Left lung (tissue), 10 donors: ENCODE data around the gene ZNF484. TPM values are rescaled to one million over a fixed set of nuclear protein-coding genes. Genes with fewer than 3 reads are reported as not detected.
A peak's percentile ranks its signal among the peaks of the same experiment; 100 is the strongest.
"Not testable (repeated sequence)": the region's sequence is repeated elsewhere in the genome, so short reads cannot be mapped to it uniquely, and the experiment has no call there.

Source experiments
- ATAC-seq: fragments of 200-7000 bp; cut with Tn5 transposase; one replicate; pipeline ENCODE4 v1.9.1; 2020; ENCODE audit warnings: moderate library complexity
- DNase-seq, 4 donors: peaks; one replicate each; pipeline ENCODE4 v3.0.0-alpha.2; 2013 to 2020
- H3K27ac ChIP-seq, 2 donors: fragments of 200-600 bp; sonication (generic) in 1 of 2; one replicate each; pipeline versions ENCODE4 v1.5.0 to v1.8.0; 2020 to 2021
- H3K27me3 ChIP-seq, 2 donors: fragments of 200-600 bp; sonication (generic) in 1 of 2; one replicate each; pipeline versions ENCODE4 v1.5.0 to v1.8.0; 2020 to 2021
- H3K36me3 ChIP-seq, 2 donors: fragments of 200-600 bp; sonication (generic) in 1 of 2; one replicate each; pipeline versions ENCODE4 v1.5.0 to v1.8.0; 2020 to 2021
- H3K4me1 ChIP-seq, 2 donors: fragments of 200-600 bp; one replicate each; pipeline ENCODE4 v1.8.0; 2021
- H3K4me3 ChIP-seq, 2 donors: fragments of 200-600 bp; sonication (generic) in 1 of 2; one replicate each; pipeline versions ENCODE4 v1.5.0 to v1.8.0; 2020 to 2021; ENCODE audit warnings: mild to moderate bottlenecking in 1 of 2
- H3K9me3 ChIP-seq, 2 donors: fragments of 200-600 bp; sonication (generic) in 1 of 2; one replicate each; pipeline versions ENCODE4 v1.5.0 to v1.8.0; 2020 to 2021
- intact Hi-C, 2 donors: fragments of 100-400 bp; cut with DNase I; formaldehyde crosslinking; loops; one replicate each; pipeline versions ENCODE4 v1.11.2 to v1.14.2; 2022
- polyA plus RNA-seq, 6 donors: library from polyadenylated mRNA; unstranded; fragments of 120-200 nt; gene quantifications; one replicate each; pipeline ENCODE4 v1.2.1, GENCODE V29; 2013; ENCODE audit not compliant: insufficient read length in 6 of 6
- total RNA-seq, 2 donors: library from RNA; stranded (reverse); fragmentation: NEBNext Ultra II Directional; extraction: Animal tissue kit (Norgen Biotek cat#: 25700); gene quantifications; one replicate each; pipeline ENCODE4 v1.2.1, GENCODE V29; 2021
- TF ChIP-seq, protein P1 (sequence below), 2 donors: fragments of 200-600 bp; sonication (generic) in 1 of 2; IDR thresholded peaks; one replicate each; pipeline versions ENCODE4 v1.5.0 to v1.8.0; 2021; ENCODE audit warnings: antibody characterized with exemption in 2 of 2
- donor health status: DM: no; HTN: yes; CAD: no.
- donor health status: DM: no; HTN: no; CAD: no.

Gene ZNF484
- total and polyA plus RNA-seq, 8 donors: 8.4 to 13.2 (median 11.6) TPM

DNA sequence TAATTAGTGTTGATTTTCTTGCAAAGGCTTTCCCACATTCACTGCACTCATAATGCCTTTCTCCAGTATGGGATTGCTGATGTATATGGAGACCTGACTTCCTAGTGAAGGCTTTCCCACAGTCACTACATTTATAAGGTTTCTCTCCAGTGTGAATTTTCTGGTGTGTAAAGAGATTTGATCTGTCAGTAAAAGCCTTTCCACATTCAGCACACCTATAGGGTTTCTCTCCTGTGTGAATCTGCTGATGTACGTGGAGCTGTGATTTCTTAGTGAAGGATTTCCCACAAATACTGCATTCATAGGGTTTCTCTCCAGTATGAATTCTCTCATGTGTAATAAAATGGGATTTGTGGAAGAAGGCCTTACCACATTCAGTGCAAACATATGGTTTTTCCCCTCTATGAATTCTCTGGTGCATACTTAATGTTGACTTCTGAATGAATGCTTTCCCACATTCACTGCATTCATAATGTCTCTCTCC lies 31.1 kb downstream of the ZNF484 start:
- Histone ChIP-seq H3K9me3 (peaks cover 5 to 89% of the 10 kb centered on the region in 2 donors), H3K4me3 (no peak overlapping the region), H3K27ac (no peak overlapping the region), H3K27me3 (no peaks in the 10 kb centered on the region), H3K4me1 (no peaks in the 10 kb centered on the region), H3K36me3 (peaks cover 3 to 67% of the 10 kb centered on the region in 2 donors)
- no peak for DNase-seq
- TF ChIP-seq, protein P1, sequence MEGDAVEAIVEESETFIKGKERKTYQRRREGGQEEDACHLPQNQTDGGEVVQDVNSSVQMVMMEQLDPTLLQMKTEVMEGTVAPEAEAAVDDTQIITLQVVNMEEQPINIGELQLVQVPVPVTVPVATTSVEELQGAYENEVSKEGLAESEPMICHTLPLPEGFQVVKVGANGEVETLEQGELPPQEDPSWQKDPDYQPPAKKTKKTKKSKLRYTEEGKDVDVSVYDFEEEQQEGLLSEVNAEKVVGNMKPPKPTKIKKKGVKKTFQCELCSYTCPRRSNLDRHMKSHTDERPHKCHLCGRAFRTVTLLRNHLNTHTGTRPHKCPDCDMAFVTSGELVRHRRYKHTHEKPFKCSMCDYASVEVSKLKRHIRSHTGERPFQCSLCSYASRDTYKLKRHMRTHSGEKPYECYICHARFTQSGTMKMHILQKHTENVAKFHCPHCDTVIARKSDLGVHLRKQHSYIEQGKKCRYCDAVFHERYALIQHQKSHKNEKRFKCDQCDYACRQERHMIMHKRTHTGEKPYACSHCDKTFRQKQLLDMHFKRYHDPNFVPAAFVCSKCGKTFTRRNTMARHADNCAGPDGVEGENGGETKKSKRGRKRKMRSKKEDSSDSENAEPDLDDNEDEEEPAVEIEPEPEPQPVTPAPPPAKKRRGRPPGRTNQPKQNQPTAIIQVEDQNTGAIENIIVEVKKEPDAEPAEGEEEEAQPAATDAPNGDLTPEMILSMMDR (IDR thresholded peaks at IDR 0.05): no peak
- ATAC-seq: no peak
- intact Hi-C loops: no loop called here

DNA sequence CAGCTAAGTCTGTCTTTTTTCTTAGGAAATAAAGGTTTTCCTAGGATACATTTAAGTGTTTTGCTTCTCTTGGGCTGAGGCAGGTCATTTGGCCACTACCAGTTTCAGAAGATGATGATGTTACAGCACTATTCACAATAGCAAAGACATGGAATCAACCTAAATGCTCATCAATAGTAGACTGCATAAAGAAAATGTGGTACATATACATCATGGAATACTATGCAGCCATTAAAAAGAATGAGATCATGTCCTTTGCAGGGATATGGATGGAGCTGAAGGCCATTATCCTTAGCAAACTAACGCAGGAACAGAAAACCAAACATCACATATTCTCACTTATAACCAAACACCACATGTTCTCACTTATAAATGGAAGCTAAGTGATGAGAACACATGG lies 39.4 kb downstream of the ZNF484 start:
- H3K27me3 ChIP-seq, intact Hi-C loops, H3K4me1 ChIP-seq, ATAC-seq, H3K36me3 ChIP-seq, H3K27ac ChIP-seq, H3K4me3 ChIP-seq, DNase-seq: not testable (repeated sequence)
- H3K9me3 ChIP-seq: peaks cover 0 to 94% of the 10 kb centered on the region in 2 donors

DNA sequence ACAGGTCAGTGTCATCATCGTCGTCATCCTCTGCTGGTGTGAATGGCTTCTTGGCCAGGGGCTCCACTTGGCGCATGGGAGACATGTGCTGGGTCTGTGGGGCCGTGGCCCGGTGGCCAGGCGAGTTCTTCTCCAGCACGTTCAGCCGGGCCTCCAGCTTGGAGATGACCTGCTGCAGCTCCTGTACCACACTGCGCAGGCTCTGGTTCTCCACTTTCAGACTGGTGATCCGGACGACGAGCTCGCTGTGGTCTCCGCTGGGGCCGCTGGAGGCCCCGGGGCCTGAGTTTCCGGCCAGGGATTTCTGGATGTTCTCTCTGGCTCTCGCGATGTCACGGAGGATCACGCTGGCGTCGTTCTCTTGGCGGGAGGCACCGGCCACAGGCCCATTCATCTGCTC lies 40.6 kb downstream of the ZNF484 start:
- no peaks in the 10 kb centered on the region for H3K27me3 ChIP-seq
- intact Hi-C loops: no loop called here
- H3K9me3 ChIP-seq: peaks cover 0 to 90% of the 10 kb centered on the region in 2 donors
- ATAC-seq: no peak
- H3K27ac ChIP-seq: no peak overlapping the region
- no peaks in the 10 kb centered on the region for H3K36me3 ChIP-seq
- TF ChIP-seq, protein P1 (IDR thresholded peaks at IDR 0.05): no peak
- no peaks in the 10 kb centered on the region for H3K4me1 ChIP-seq
- peak in 1 of 4 donors; percentile 49 for DNase-seq
- no peak overlapping the region for H3K4me3 ChIP-seq

DNA sequence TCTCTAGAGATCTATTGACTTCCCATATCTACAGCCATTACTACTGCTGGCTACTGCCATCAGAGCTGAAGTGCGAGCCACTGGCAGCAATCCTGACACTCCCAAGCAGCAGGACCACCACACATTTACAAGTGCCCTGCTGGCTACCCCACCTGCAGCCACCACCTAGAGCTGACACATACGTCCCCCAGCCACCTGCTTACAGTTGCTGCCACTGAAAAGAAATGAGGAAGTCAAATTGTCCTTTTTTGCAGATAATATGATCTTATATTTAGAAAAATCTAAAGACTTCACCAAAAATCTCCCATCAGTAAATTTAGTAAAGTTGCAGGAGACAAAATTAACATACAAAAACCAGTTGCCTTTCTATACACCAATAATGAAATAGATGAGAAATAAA lies 48.4 kb downstream of the ZNF484 start:
- TF ChIP-seq, protein P1 (IDR thresholded peaks at IDR 0.05): no peak
- Histone ChIP-seq H3K27me3 (no peaks in the 10 kb centered on the region), H3K27ac (no peak overlapping the region), H3K36me3 (no peaks in the 10 kb centered on the region), H3K4me3 (no peak overlapping the region), H3K9me3 (peaks cover 0 to 18% of the 10 kb centered on the region in 2 donors), H3K4me1 (no peaks in the 10 kb centered on the region)
- DNase-seq (no peak), ATAC-seq (no peak)
- intact Hi-C loops: no loop called here

DNA sequence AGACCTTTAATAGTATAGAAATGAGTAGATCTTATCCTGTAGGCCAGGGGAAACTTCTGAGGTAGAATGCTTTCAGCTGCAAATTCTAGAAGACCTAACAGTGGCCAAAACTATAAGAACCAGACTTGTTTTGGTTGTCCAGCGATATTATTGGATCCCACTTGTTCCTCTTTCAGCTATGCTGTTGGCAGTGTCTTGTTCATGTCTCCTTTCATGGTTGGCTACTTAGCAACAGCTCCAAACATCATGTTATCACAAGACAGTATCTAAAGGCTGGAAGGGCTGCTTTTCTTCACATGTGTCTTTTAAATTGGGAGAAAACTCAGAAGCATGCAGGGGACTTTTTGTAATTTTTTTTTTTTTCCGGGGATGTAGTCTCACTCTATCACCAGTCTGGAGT lies 52.8 kb downstream of the ZNF484 start:
- H3K9me3 ChIP-seq, intact Hi-C loops, H3K36me3 ChIP-seq, ATAC-seq, H3K4me1 ChIP-seq, H3K4me3 ChIP-seq, H3K27ac ChIP-seq, H3K27me3 ChIP-seq: not testable (repeated sequence)
- DNase-seq: peak in 1 of 4 donors; percentile 32

DNA sequence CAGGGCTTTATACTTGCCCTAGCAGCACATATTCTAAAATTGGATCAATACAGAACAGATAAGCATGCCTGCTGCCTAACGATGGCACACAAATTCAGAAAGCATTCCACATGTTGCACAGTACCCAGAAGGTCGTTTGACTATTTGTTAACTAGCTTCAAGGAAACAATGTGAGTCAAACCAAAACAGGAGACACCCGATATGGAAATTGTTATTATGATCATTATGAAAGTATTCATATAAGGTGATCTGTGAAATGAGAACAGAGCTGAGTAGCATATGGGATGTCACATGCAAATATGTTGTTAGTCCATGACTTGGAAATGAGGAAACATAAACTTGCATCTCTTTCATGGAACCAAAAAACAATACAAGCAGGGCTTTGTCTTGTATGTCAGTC lies 56.9 kb downstream of the ZNF484 start:
- peaks cover 8 to 34% of the 10 kb centered on the region in 2 donors for H3K27me3 ChIP-seq
- ATAC-seq (no peak), DNase-seq (no peak)
- H3K36me3 ChIP-seq: no peaks in the 10 kb centered on the region
- no peak overlapping the region for H3K27ac ChIP-seq
- H3K4me3 ChIP-seq: no peak overlapping the region
- TF ChIP-seq, protein P1 (IDR thresholded peaks at IDR 0.05): no peak
- intact Hi-C loops: no loop called here
- no peaks in the 10 kb centered on the region for H3K9me3 ChIP-seq
- no peaks in the 10 kb centered on the region for H3K4me1 ChIP-seq

DNA sequence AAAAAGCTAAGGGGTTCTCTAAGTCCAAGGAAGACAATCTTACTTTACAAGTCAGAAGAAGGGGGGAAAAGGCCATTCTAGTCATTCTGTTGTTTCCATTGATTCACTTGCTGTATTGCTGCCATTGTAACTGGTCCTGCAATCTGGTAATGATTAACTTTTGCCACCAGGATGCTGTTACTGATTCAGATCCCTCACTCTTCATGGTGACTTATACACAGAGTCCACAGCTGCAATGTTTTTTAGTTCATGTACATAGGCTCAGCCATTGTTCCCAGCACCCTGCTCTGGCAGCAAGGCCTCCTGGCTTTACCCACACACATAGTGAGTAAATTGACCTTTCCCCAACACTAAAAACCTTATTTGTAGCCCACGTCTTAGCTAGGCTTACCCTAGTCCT lies 57.9 kb downstream of the ZNF484 start:
- intact Hi-C loops, H3K4me3 ChIP-seq, ATAC-seq, H3K4me1 ChIP-seq, H3K9me3 ChIP-seq, DNase-seq, H3K36me3 ChIP-seq, H3K27ac ChIP-seq: not testable (repeated sequence)
- H3K27me3 ChIP-seq: peaks cover 13 to 44% of the 10 kb centered on the region in 2 donors

DNA sequence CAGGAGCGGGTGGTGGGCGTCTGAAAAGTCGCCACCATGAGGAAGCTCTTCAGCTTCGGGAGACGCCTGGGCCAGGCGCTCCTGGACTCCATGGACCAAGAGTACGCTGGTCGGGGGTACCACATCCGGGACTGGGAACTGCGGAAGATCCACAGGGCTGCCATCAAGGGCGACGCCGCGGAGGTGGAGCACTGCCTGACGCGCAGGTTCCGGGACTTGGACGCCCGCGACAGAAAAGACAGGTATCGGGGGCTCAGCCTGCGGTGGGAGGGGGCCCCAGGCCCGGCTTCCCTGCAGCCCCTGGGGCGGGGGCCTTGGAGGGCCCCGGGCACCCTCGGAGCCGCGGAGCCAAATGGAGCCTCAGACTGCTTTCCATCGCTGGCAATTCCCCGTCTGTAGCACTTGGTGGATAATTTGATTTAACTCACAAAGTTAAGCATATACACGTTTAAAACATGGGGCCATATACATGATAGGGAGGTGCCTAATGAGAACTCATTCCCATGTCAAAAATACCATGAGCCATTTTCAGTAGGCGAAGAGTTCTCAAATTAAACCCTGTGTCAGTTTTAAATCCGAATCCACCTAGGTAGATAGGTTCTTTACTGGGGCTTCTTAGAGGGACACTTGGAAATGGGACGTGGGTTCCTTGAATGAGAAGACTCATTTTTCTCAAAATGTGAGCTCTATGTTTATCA lies 68.1 kb downstream of the ZNF484 start:
- intact Hi-C loops, ATAC-seq, DNase-seq, H3K9me3 ChIP-seq, H3K36me3 ChIP-seq, H3K27ac ChIP-seq, H3K4me3 ChIP-seq: not testable (repeated sequence)
- Histone ChIP-seq H3K4me1 (peaks cover 20 to 24% of the 10 kb centered on the region in 2 donors), H3K27me3 (peaks cover 94 to 100% of the 10 kb centered on the region in 2 donors)
